Activated T-helper 17 cell treated with anti-CD3 and anti-CD28 coated beads, Interleukin-2, amount 50 U/mL, for 72 hours (primary cell): ENCODE measurements around the gene ZNF692. TPM values are rescaled to one million over a fixed set of nuclear protein-coding genes. Genes with fewer than 3 reads are reported as not detected.
"Not testable (repeated sequence)": the region's sequence is repeated elsewhere in the genome, so short reads cannot be mapped to it uniquely, and the experiment has no call there.

Source experiments
- ATAC-seq: fragments of 150-1000 bp; cut with Tn5 transposase; replicated peaks from 2 replicates; pipeline ENCODE4 v1.10.0; 2021; ENCODE audit warnings: mild to moderate bottlenecking, moderate library complexity
- H3K27ac Mint-ChIP-seq: one replicate; pipeline ENCODE4 v1.8.0; 2022; ENCODE audit warnings: mixed read lengths
- H3K27me3 Mint-ChIP-seq: one replicate; pipeline ENCODE4 v1.8.0; 2022; ENCODE audit warnings: mixed read lengths
- H3K36me3 Mint-ChIP-seq: one replicate; pipeline ENCODE4 v1.8.0; 2022; ENCODE audit warnings: low read depth, mild to moderate bottlenecking, mixed read lengths
- H3K4me1 Mint-ChIP-seq: one replicate; pipeline ENCODE4 v1.8.0; 2022; ENCODE audit warnings: mixed read lengths
- H3K4me3 Mint-ChIP-seq: one replicate; pipeline ENCODE4 v1.8.0; 2022; ENCODE audit warnings: mild to moderate bottlenecking, mixed read lengths
- H3K9me3 Mint-ChIP-seq: one replicate; pipeline ENCODE4 v1.8.0; 2022; ENCODE audit warnings: mixed read lengths
- total RNA-seq, 2 donors: library from RNA; stranded (reverse); gene quantifications; one replicate each; pipeline ENCODE4 v1.2.3, GENCODE V29; 2022

Gene ZNF692
- total RNA-seq, 2 donors from 2014 or later = 103 to 108 TPM

DNA sequence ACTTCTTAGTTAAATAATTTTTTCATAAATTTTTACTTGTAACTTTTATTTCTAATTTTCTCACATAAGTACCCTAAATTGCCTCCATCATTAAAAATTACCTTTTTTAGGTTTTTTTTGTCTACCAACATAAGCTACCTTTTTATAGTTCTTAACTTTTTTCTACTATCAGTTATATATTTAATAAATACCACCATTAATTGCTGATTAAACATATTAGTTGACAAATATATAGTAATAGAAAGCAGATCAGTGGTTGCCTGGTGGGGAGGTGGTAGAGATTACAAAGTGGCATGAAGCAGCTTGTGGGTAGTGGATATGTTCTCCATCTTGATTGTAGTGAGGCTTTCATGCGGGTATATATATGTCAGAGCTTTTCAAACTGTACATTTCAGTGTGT is 27.0 kb downstream of the ZNF692 start:
- Mint-ChIP-seq H3K27me3 (no peaks in the 10 kb centered on the region), H3K4me3 (no peak overlapping the region), H3K4me1 (peaks cover 7% of the 10 kb centered on the region), H3K27ac (no peak overlapping the region), H3K36me3 (no peaks in the 10 kb centered on the region), H3K9me3 (peaks cover 1% of the 10 kb centered on the region)
- no peak for ATAC-seq

GRCh38 chr1:248830718-248831017 is 28.2 kb downstream of the ZNF692 start:
- ATAC-seq, H3K27ac Mint-ChIP-seq, H3K9me3 Mint-ChIP-seq, H3K27me3 Mint-ChIP-seq, H3K4me3 Mint-ChIP-seq: not testable (repeated sequence)
- Mint-ChIP-seq H3K36me3 (peaks cover 11% of the 10 kb centered on the region), H3K4me1 (peaks cover 11% of the 10 kb centered on the region)

GRCh38 chr1:248828845-248829244 is 30.0 kb downstream of the ZNF692 start:
- no peak for ATAC-seq
- Mint-ChIP-seq H3K4me1 (peaks cover 22% of the 10 kb centered on the region), H3K27ac (peak overlapping the region; percentile 95), H3K27me3 (no peaks in the 10 kb centered on the region), H3K9me3 (peaks cover 4% of the 10 kb centered on the region), H3K36me3 (peaks cover 27% of the 10 kb centered on the region), H3K4me3 (peak overlapping the region; percentile 14)

- no peaks in the 10 kb centered on the region for H3K27me3 Mint-ChIP-seq
- H3K36me3 Mint-ChIP-seq = peaks cover 54% of the 10 kb centered on the region
- peak within 1 kb of the TSS; percentile 82 for H3K4me3 Mint-ChIP-seq
- H3K9me3 Mint-ChIP-seq = peaks cover 4% of the 10 kb centered on the region
- peak; percentile 89 for ATAC-seq
- peaks cover 35% of the 10 kb centered on the region for H3K4me1 Mint-ChIP-seq
- H3K27ac Mint-ChIP-seq = peak within 1 kb of the TSS; percentile 95
These were observed 32.8 kb downstream of the ZNF692 start, which contains the start of gene SH3BP5L for GRCh38 chr1:248825909-248826760. Gene SH3BP5L, minus strand, starts transcription at chr1:248825915. Its CDS starts 980 bp downstream, at chr1:248824935.

GRCh38 chr1:248825573-248825908 is 33.3 kb downstream of the ZNF692 start:
- H3K4me3 Mint-ChIP-seq = peak overlapping the region; percentile 82
- peak overlapping the region; percentile 95 for H3K27ac Mint-ChIP-seq
- H3K9me3 Mint-ChIP-seq = peaks cover 4% of the 10 kb centered on the region
- ATAC-seq = peak; percentile 4
- H3K27me3 Mint-ChIP-seq = no peaks in the 10 kb centered on the region
- H3K36me3 Mint-ChIP-seq = peaks cover 60% of the 10 kb centered on the region
- peaks cover 37% of the 10 kb centered on the region for H3K4me1 Mint-ChIP-seq

GRCh38 chr1:248825136-248825535 is 33.7 kb downstream of the ZNF692 start:
- H3K4me3 Mint-ChIP-seq = peak overlapping the region; percentile 82
- H3K4me1 Mint-ChIP-seq = peaks cover 37% of the 10 kb centered on the region
- ATAC-seq = no peak
- peak overlapping the region; percentile 95 for H3K27ac Mint-ChIP-seq
- H3K9me3 Mint-ChIP-seq = peaks cover 4% of the 10 kb centered on the region
- no peaks in the 10 kb centered on the region for H3K27me3 Mint-ChIP-seq
- peaks cover 64% of the 10 kb centered on the region for H3K36me3 Mint-ChIP-seq

DNA sequence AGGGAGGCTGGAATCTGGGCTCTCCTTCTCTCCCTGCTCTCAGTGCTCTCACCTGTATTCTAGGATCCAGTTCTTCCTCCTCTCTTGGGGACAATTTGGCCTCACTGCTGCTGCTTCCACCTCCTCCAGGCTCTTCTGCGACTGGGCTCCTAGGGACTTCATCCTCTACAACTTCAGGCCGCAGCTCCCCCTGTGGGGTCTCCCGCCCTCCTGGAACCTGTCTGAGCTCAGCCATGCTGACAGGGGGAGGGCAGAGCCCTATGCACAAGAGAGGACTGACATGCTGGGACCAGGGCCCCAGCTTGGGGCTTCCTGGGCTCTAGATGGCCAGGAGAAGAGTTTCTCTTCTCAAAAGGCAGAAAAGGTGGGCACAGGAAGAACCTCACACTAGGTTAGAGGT is 34.2 kb downstream of the ZNF692 start:
- H3K27me3 Mint-ChIP-seq = no peaks in the 10 kb centered on the region
- H3K9me3 Mint-ChIP-seq = peaks cover 4% of the 10 kb centered on the region
- H3K4me1 Mint-ChIP-seq = peaks cover 37% of the 10 kb centered on the region
- no peak for ATAC-seq
- H3K4me3 Mint-ChIP-seq = peak overlapping the region; percentile 82
- peaks cover 68% of the 10 kb centered on the region for H3K36me3 Mint-ChIP-seq
- H3K27ac Mint-ChIP-seq = peak overlapping the region; percentile 95

DNA sequence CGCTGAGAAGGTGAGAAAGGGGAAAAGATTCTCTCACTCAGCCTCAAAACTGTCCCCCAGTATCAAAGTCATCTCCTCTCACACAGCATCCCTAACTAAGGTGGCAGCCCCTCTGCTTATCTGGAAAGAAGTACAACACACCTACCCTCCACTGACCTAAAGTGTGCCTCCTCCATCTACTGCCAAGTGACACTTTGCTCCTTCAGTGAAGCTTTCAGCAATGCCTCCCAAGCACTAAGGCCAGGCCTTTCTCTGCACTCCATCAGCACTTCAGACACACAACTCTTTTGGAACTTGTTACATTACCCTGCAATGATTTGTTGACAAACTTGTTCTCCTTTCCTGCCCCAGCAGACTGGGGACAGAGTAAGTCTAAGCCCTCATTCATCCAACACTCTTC is 34.6 kb downstream of the ZNF692 start:
- Mint-ChIP-seq H3K27me3 (no peaks in the 10 kb centered on the region), H3K9me3 (peaks cover 4% of the 10 kb centered on the region), H3K27ac (peak overlapping the region; percentile 95), H3K4me1 (peaks cover 37% of the 10 kb centered on the region), H3K4me3 (peak overlapping the region; percentile 82), H3K36me3 (peaks cover 70% of the 10 kb centered on the region)
- ATAC-seq = no peak

- H3K36me3 Mint-ChIP-seq = peaks cover 77% of the 10 kb centered on the region
- H3K4me3 Mint-ChIP-seq = peak overlapping the region; percentile 82
- H3K4me1 Mint-ChIP-seq = peaks cover 42% of the 10 kb centered on the region
- peak overlapping the region; percentile 95 for H3K27ac Mint-ChIP-seq
- H3K9me3 Mint-ChIP-seq = peaks cover 4% of the 10 kb centered on the region
- ATAC-seq = no peak
- no peaks in the 10 kb centered on the region for H3K27me3 Mint-ChIP-seq
These were observed 35.3 kb downstream of the ZNF692 start for GRCh38 chr1:248823517-248824001.

DNA sequence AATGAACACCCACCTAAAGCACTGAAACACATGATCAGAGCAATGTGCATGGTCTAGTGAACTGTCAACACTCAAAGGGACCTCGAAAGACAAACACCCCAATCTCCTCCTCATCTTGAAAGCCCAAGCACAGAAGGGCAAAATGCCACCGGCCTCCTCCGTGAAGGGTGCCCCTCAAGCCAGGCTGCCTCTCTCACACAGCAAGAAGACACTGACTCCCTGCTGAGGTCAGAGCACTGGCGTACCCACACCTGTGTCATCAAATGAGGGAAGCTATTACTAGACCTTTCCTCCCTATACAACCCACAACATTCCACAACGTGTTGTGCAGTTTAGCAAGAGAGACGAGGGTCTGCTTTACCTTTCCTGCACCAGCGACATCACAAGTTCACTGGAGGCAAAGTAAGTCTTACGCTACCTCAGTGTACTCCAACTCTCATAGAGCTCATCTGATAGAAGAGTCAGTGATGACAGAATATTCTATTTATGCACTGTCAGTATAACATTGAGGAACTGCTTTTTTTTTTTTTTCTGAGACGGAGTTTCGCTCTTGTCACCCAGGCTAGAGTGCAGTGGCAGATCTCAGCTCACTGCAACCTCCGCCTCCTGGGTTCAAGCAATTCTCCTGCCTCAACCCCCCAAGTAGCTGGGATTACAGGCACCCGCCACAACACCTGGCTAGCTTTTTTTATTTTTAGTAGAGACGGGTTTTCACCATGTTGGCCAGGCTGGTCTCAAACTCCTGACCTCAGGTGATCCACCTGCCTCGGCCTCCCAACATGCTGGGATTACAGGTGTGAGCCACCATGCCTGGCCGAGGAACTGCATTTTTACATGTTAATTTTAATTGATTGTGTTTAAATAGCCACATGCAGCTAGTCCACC is 36.5 kb downstream of the ZNF692 start:
- H3K27me3 Mint-ChIP-seq = no peaks in the 10 kb centered on the region
- H3K4me3 Mint-ChIP-seq = peak overlapping the region; percentile 82
- no peak for ATAC-seq
- peaks cover 4% of the 10 kb centered on the region for H3K9me3 Mint-ChIP-seq
- peaks cover 50% of the 10 kb centered on the region for H3K4me1 Mint-ChIP-seq
- peaks cover 77% of the 10 kb centered on the region for H3K36me3 Mint-ChIP-seq
- peak overlapping the region; percentile 95 for H3K27ac Mint-ChIP-seq

DNA sequence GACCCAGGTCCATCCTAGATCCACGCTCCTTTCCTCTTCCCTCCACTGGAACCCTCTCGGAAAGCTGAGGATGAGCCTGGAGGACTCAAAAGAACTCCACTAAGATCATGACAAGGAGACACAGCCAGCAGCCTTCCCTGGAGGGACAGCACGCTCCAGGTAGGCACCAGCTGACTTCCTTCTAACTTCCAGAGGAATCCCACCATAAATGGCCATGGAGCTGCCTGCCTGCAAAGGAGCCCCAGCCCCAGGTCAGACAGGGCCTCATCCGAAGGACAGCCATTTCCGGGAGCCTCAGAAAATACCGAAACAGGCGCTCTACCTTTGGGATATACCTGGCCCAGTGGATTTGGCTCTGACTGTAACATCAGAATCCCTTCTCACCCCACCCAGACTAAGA is 37.2 kb downstream of the ZNF692 start:
- Mint-ChIP-seq H3K4me3 (peak overlapping the region; percentile 82), H3K36me3 (peaks cover 79% of the 10 kb centered on the region)

GRCh38 chr1:248821101-248821500 is 37.8 kb downstream of the ZNF692 start:
- no peak overlapping the region for H3K27ac Mint-ChIP-seq
- no peak for ATAC-seq
- H3K27me3 Mint-ChIP-seq = no peaks in the 10 kb centered on the region
- peaks cover 46% of the 10 kb centered on the region for H3K4me1 Mint-ChIP-seq
- no peak overlapping the region for H3K4me3 Mint-ChIP-seq
- no peaks in the 10 kb centered on the region for H3K9me3 Mint-ChIP-seq
- peaks cover 80% of the 10 kb centered on the region for H3K36me3 Mint-ChIP-seq

More for the DNA sequence above, 37.2 kb downstream of the ZNF692 start:
- peaks cover 45% of the 10 kb centered on the region for H3K4me1 Mint-ChIP-seq
- peaks cover 1% of the 10 kb centered on the region for H3K9me3 Mint-ChIP-seq
- H3K27ac Mint-ChIP-seq = no peak overlapping the region
- H3K27me3 Mint-ChIP-seq = no peaks in the 10 kb centered on the region
- ATAC-seq = no peak

- Mint-ChIP-seq H3K9me3 (no peaks in the 10 kb centered on the region), H3K4me1 (peaks cover 46% of the 10 kb centered on the region), H3K4me3 (no peak overlapping the region), H3K36me3 (peaks cover 80% of the 10 kb centered on the region), H3K27me3 (no peaks in the 10 kb centered on the region), H3K27ac (peak overlapping the region; percentile 38)
- no peak for ATAC-seq
These were observed 38.8 kb downstream of the ZNF692 start for GRCh38 chr1:248820041-248820585.
